CD4-positive, alpha-beta T cell treated with Interleukin-17A for 4 hours (primary cell): ENCODE results near the gene BRAF.
"Not testable (repeated sequence)": the region's sequence is repeated elsewhere in the genome, so short reads cannot be mapped to it uniquely, and the experiment has no call there.

Source experiments
- DNase-seq: peaks from one replicate; pipeline ENCODE4 v3.0.0-alpha.2; 2020; ENCODE audit warnings: mixed read lengths

BRAF gene

GRCh38 chr7:140676306-140676705 is 248.4 kb downstream of the BRAF start:
- DNase-seq: no peak

GRCh38 chr7:140675726-140676125 is 249.0 kb downstream of the BRAF start:
- no peak for DNase-seq

- no peak for DNase-seq
Measured at GRCh38 chr7:140674899-140675701, 249.6 kb downstream of the BRAF start.

- no peak for DNase-seq
Measured at GRCh38 chr7:140674356-140674800, 250.4 kb downstream of the BRAF start.

GRCh38 chr7:140673774-140674155 is 251.0 kb downstream of the BRAF start:
- no peak for DNase-seq

- peak; percentile 80 for DNase-seq
Measured at GRCh38 chr7:140673063-140673773, 251.5 kb downstream of the BRAF start.

GRCh38 chr7:140672382-140673062 is 252.2 kb downstream of the BRAF start, which contains the start of gene ADCK2:
Gene ADCK2 (plus strand): TSS chr7:140672945. CDS start chr7:140673331, 386 bp downstream.
- peak; percentile 80 for DNase-seq

- no peak for DNase-seq
Measured at GRCh38 chr7:140671966-140672365, 252.8 kb downstream of the BRAF start.

GRCh38 chr7:140670343-140670935 is 254.3 kb downstream of the BRAF start:
- no peak for DNase-seq

GRCh38 chr7:140669862-140670261 is 254.9 kb downstream of the BRAF start:
- not testable (repeated sequence) for DNase-seq

GRCh38 chr7:140669352-140669751 is 255.4 kb downstream of the BRAF start:
- DNase-seq: no peak
